Lower lobe of right lung (tissue), 2 donors: ENCODE results near the gene GSTA4. TPM values are rescaled to one million over a fixed set of nuclear protein-coding genes. Genes with fewer than 3 reads are reported as not detected.

Source experiments
- ATAC-seq, 2 donors: fragments of 200-7000 bp; cut with Tn5 transposase; one replicate each; pipeline ENCODE4 v1.9.1; 2020 to 2022; ENCODE audit warnings: mild to moderate bottlenecking in 2 of 2, moderate library complexity in 2 of 2
- DNase-seq: peaks from one replicate; pipeline ENCODE4 v3.0.0-alpha.2; 2020
- H3K27ac ChIP-seq: fragments of 200-600 bp; one replicate; pipeline ENCODE4 v1.8.0; 2022
- H3K27me3 ChIP-seq: fragments of 200-600 bp; one replicate; pipeline ENCODE4 v1.8.0; 2022; ENCODE audit warnings: low read depth
- H3K36me3 ChIP-seq: fragments of 200-600 bp; one replicate; pipeline ENCODE4 v1.8.0; 2022; ENCODE audit warnings: mild to moderate bottlenecking
- H3K4me1 ChIP-seq: fragments of 200-600 bp; one replicate; pipeline ENCODE4 v1.8.0; 2022
- H3K4me3 ChIP-seq: fragments of 200-600 bp; one replicate; pipeline ENCODE4 v1.8.0; 2022; ENCODE audit warnings: mild to moderate bottlenecking
- H3K9me3 ChIP-seq: fragments of 200-600 bp; one replicate; pipeline ENCODE4 v1.8.0; 2022
- CTCF ChIP-seq: fragments of 200-600 bp; IDR thresholded peaks from one replicate; pipeline ENCODE4 v1.8.0; 2022; ENCODE audit warnings: antibody characterized with exemption, mild to moderate bottlenecking
- intact Hi-C: fragments of 100-400 bp; cut with DNase I; formaldehyde crosslinking; loops from one replicate; pipeline ENCODE4 v1.11.0; 2022
- total RNA-seq: library from RNA; stranded (reverse); fragmentation: NEBNext Ultra II Directional; extraction: Animal tissue kit (Norgen Biotek cat#: 25700); gene quantifications from one replicate; pipeline ENCODE4 v1.2.1, GENCODE V29; 2021
- donor health status: DM: no; HTN: yes; CAD: no; lungs with severe emphysema.

Gene GSTA4
- total RNA-seq, 1 donor from 2014 or later = 63.4 TPM

GRCh38 chr6:53027131-53027718 lies 32.1 kb upstream of the GSTA4 start:
- ATAC-seq = no peak
- no peaks in the 10 kb centered on the region for H3K27me3 ChIP-seq
- intact Hi-C loops = no loop called here
- no peak overlapping the region for H3K4me3 ChIP-seq
- no peak overlapping the region for H3K27ac ChIP-seq
- peaks cover 70% of the 10 kb centered on the region for H3K36me3 ChIP-seq
- DNase-seq = no peak
- H3K4me1 ChIP-seq = no peaks in the 10 kb centered on the region
- no peaks in the 10 kb centered on the region for H3K9me3 ChIP-seq
- TF ChIP-seq CTCF = no peak

- no peaks in the 10 kb centered on the region for H3K4me1 ChIP-seq
- H3K27ac ChIP-seq = no peak overlapping the region
- H3K27me3 ChIP-seq = no peaks in the 10 kb centered on the region
- intact Hi-C loops = no loop called here
- no peak for TF ChIP-seq CTCF
- DNase-seq = no peak
- no peaks in the 10 kb centered on the region for H3K9me3 ChIP-seq
- ATAC-seq = no peak
- H3K36me3 ChIP-seq = peaks cover 63% of the 10 kb centered on the region
- no peak overlapping the region for H3K4me3 ChIP-seq
These were observed 31.4 kb upstream of the GSTA4 start for GRCh38 chr6:53026526-53026925.

- Histone ChIP-seq H3K4me1 (no peaks in the 10 kb centered on the region), H3K27ac (no peak overlapping the region), H3K9me3 (no peaks in the 10 kb centered on the region), H3K4me3 (no peak overlapping the region), H3K27me3 (no peaks in the 10 kb centered on the region), H3K36me3 (peaks cover 48% of the 10 kb centered on the region)
- intact Hi-C loops = no loop called here
- no peak for DNase-seq
- no peak for TF ChIP-seq CTCF
- no peak for ATAC-seq
These were observed 28.2 kb upstream of the GSTA4 start for GRCh38 chr6:53023323-53023722.

- ATAC-seq = no peak
These were observed 25.1 kb upstream of the GSTA4 start for GRCh38 chr6:53020005-53020744.

GRCh38 chr6:53018446-53018845 lies 23.4 kb upstream of the GSTA4 start:
- Histone ChIP-seq H3K27me3 (no peaks in the 10 kb centered on the region), H3K4me1 (peaks cover 9% of the 10 kb centered on the region), H3K36me3 (peaks cover 65% of the 10 kb centered on the region), H3K4me3 (no peak overlapping the region), H3K27ac (no peak overlapping the region), H3K9me3 (no peaks in the 10 kb centered on the region)
- TF ChIP-seq CTCF = no peak
- DNase-seq = no peak
- intact Hi-C loops = no loop called here
- ATAC-seq = no peak

More at GRCh38 chr6:53020005-53020744, 25.1 kb upstream of the GSTA4 start:
- Histone ChIP-seq H3K4me3 (no peak overlapping the region), H3K36me3 (peaks cover 52% of the 10 kb centered on the region), H3K27ac (no peak overlapping the region), H3K4me1 (no peaks in the 10 kb centered on the region), H3K27me3 (no peaks in the 10 kb centered on the region), H3K9me3 (no peaks in the 10 kb centered on the region)
- no peak for TF ChIP-seq CTCF
- intact Hi-C loops = no loop called here
- no peak for DNase-seq
